ENCODE measurements around the gene ST6GAL1. TPM values are rescaled to one million over a fixed set of nuclear protein-coding genes. Genes with fewer than 3 reads are reported as not detected.
"Not testable (repeated sequence)": the region's sequence is repeated elsewhere in the genome, so short reads cannot be mapped to it uniquely, and the experiment has no call there.

Gene ST6GAL1, protein sequence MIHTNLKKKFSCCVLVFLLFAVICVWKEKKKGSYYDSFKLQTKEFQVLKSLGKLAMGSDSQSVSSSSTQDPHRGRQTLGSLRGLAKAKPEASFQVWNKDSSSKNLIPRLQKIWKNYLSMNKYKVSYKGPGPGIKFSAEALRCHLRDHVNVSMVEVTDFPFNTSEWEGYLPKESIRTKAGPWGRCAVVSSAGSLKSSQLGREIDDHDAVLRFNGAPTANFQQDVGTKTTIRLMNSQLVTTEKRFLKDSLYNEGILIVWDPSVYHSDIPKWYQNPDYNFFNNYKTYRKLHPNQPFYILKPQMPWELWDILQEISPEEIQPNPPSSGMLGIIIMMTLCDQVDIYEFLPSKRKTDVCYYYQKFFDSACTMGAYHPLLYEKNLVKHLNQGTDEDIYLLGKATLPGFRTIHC
- total RNA-seq = 100 to 1,000 TPM; 101 to 104 TPM

- ChIA-PET POLR2A (interaction anchor here (0.7 to 1.0 kb wide), 3 partner anchors 15 to 70 kb away, joined by 3 to 4 read pairs (median 3); no protein-coding TSS in a partner anchor), CTCF (interaction anchor here (0.6 to 2.5 kb wide), 3 partner anchors 12 to 73 kb away, joined by 3 to 6 read pairs (median 4); no protein-coding TSS in a partner anchor)
Observed at GRCh38 chr3:186930143-186930640, at the start of gene ST6GAL1. Gene ST6GAL1 (plus strand): TSS chr3:186930526. CDS start chr3:187042704, 112,178 bp downstream.

GRCh38 chr3:186882150-186882524 lies 48.2 kb upstream of the ST6GAL1 start:
- POLR2A ChIA-PET = interaction anchor here (0.9 to 1.0 kb wide), 2 partner anchors 22 to 99 kb away, joined by 3 read pairs; partner anchors contain the start of gene EIF4A2

GRCh38 chr3:186882881-186883685 lies 47.2 kb upstream of the ST6GAL1 start:
- ChIA-PET CTCF (interaction anchor here (0.7 to 2.9 kb wide), 2 partner anchors 23 to 218 kb away, joined by 4 to 11 read pairs; no protein-coding TSS in a partner anchor), POLR2A (interaction anchor here (1.0 kb wide), 1 partner anchor 100 kb away, joined by 3 read pairs; the partner anchor contains the start of gene EIF4A2)

More at GRCh38 chr3:186882150-186882524, 48.2 kb upstream of the ST6GAL1 start:
- CTCF ChIA-PET = interaction anchor here (2.9 kb wide), 1 partner anchor 22 kb away, joined by 11 read pairs; no protein-coding TSS in a partner anchor

DNA sequence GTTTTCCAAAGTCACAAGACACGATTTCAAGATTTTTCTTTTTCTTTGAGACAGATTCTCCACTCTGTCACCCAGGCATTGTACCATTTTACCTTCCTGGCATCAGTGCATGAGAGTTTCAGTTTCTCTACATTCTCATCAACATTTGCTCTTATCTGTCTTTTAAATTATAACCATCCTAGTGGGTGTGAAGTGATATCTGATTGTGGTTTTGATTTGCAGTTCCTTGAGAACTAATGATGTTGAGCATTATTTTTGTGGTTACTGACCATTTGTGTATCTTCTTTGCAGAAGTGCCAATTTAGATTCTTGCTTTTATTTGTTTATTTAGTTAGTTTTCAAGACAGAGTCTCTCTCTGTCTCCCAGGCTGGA lies 46.7 kb upstream of the ST6GAL1 start:
- ChIA-PET POLR2A (no interaction called here), CTCF (no interaction called here)

- POLR2A ChIA-PET, CTCF ChIA-PET: not testable (repeated sequence)
Observed at GRCh38 chr3:186884868-186885267, 45.5 kb upstream of the ST6GAL1 start.

- ChIA-PET CTCF (no interaction called here), POLR2A (no interaction called here)
Observed at GRCh38 chr3:186886202-186886981, 43.9 kb upstream of the ST6GAL1 start.

- CTCF ChIA-PET, POLR2A ChIA-PET: not testable (repeated sequence)
Observed at GRCh38 chr3:186887507-186887938, 42.8 kb upstream of the ST6GAL1 start.

DNA sequence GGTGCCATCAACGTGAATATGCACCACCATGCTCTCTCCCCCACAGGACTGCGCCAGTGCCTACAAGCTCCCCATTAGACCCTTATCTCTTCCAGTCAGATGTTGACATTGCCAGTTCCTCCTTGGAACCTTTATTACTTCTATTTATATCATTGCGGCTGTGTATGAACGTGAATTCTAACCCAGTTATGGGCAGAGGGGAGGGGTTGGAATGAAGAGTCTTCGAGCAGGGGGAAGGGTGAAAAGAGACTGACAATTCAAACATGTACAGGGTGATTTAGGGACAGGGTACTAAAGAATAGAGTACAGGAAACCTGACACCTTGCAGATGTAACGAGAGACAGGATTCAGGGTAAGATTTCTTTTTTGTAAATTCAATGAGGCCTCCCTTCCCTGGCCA lies 41.8 kb upstream of the ST6GAL1 start:
- ChIA-PET CTCF (no interaction called here), POLR2A (no interaction called here)

DNA sequence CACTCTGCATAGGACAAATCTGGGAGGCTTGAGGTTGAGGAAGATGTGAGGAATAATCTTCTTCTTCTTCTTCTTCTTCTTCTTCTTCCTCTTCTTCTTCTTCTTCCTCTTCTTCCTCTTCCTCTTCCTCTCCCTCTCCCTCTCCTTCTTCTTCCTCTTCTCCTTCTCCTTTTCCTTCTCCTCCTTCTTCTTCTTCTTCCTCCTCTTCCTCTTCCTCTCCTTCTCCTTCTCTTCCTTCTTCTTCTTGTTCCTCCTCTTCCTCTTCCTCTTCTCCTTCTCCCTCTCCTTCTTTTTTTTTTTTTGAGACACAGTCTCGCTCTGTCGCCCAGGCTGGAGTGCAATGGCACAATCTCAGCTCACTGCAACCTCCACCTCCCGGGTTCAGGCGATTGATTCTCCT lies 40.6 kb upstream of the ST6GAL1 start:
- CTCF ChIA-PET, POLR2A ChIA-PET: not testable (repeated sequence)

DNA sequence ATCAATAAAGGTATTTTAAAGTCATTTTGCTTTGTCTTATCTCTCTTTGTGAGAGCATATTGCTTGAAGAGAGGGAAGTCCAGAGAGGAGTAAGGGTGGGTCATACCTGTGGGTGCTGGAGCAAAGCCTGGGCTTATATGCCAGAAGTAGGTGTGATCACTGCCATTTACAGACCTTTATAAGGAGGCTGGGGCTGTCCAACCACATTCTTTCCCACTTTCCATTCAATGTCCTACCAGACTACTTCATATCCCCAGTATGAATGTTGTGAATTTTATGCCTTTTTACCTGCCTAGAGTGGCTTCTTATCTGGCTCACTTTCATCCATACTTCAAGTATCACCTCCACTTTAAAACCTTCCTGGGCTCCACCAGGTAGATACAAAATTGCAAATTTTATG lies 39.4 kb upstream of the ST6GAL1 start:
- ChIA-PET CTCF (interaction anchor here (0.6 kb wide), 1 partner anchor 221 kb away, joined by 3 read pairs; no protein-coding TSS in a partner anchor), POLR2A (no interaction called here)

GRCh38 chr3:186893071-186893470 lies 37.3 kb upstream of the ST6GAL1 start:
- CTCF ChIA-PET, POLR2A ChIA-PET: not testable (repeated sequence)

DNA sequence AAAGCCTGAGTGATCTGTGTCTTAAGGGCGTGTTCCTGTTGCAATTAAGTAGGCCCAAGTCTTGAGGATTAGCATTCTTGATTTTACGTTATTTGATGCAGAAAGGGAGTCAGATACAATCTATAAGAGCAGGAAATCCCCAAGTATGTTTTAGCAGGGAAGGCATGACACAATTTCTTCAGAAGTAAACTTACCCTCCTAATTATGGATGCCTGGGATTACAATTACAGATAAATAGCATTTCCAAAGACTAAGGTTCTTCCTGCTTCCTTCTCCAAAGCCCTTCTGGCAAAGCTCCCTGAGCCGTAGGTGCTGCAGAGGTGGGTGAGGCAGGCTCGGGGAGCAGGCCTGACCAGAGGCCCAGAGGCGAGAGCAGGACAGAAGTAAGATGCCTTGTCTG lies 34.9 kb upstream of the ST6GAL1 start:
- POLR2A ChIA-PET = no interaction called here

GRCh38 chr3:186896006-186896405 lies 34.3 kb upstream of the ST6GAL1 start:
- CTCF ChIA-PET = interaction anchor here (1.1 kb wide), 1 partner anchor 13 kb away, joined by 4 read pairs; no protein-coding TSS in a partner anchor
- POLR2A ChIA-PET = no interaction called here

More for the DNA sequence above, 34.9 kb upstream of the ST6GAL1 start:
- CTCF ChIA-PET = interaction anchor here (1.1 kb wide), 1 partner anchor 14 kb away, joined by 4 read pairs; no protein-coding TSS in a partner anchor

- ChIA-PET POLR2A (no interaction called here), CTCF (no interaction called here)
Observed at GRCh38 chr3:186896875-186897274, 33.5 kb upstream of the ST6GAL1 start.

DNA sequence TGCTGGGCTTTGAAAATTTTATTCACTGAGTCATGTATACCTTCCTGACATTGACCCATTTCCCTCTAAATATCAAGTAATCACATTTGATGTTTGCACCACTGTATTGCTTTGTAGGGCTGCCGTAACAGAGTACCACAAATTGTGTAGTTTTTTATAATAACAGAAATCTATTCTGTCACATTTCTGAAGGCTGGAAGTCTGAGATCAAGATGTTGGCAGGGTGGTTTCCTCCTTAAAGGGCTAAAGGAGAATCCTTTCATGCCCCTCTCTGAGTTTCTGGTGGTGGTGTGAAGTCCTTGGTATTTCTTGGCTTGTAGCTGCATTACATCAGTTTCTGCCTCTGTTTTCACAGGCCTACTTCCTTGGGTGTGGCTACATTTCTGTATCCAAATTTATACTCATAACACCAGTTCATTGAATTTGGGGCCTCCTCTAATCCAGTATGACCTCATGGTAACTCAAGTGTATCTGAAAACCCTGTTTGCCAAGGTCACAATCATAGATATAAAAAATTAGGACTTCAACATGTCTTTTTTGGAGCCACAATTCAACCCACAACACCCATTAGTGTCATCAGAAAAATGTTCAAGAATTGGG lies 29.1 kb upstream of the ST6GAL1 start:
- CTCF ChIA-PET = no interaction called here
- POLR2A ChIA-PET = no interaction called here

DNA sequence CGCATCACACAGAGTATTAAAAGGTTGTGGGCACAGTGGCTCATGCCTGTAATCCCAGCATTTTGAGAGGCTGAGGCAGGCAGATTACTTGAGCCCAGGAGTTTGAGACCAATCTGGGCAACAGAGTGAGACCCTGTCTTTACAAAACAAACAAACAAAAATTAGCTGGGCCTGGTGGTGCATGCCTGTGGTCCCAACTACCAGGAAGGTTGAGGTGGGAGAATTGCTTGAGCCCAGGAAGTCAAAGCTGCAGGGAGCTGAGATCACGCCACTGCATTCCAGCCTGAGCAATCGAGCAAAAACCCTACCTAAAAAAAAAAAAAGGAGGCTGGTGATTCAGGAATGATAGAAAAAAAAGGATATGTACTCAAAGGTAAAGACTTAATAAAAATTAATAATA lies 28.2 kb upstream of the ST6GAL1 start:
- ChIA-PET CTCF (no interaction called here), POLR2A (no interaction called here)

- ChIA-PET POLR2A (no interaction called here), CTCF (no interaction called here)
Observed at GRCh38 chr3:186902713-186903112, 27.6 kb upstream of the ST6GAL1 start.

DNA sequence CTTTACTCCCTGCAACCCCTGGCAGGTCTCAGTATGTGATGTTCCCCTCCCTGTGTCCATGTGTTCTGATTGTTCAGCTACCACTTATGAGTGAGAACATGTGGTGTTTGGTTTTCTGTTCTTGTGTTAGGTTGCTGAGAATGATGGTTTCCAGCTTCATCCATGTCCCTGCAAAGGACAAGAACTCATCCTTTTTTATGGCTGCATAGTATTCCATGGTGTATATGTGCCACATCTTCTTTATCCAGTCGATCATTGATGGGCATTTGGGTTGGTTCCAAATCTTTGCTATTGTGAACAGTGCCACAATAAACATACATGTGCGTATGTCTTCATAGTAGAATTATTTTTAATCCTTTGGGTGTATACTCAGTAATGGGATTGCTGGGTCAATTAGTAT lies 26.6 kb upstream of the ST6GAL1 start:
- POLR2A ChIA-PET, CTCF ChIA-PET: not testable (repeated sequence)

DNA sequence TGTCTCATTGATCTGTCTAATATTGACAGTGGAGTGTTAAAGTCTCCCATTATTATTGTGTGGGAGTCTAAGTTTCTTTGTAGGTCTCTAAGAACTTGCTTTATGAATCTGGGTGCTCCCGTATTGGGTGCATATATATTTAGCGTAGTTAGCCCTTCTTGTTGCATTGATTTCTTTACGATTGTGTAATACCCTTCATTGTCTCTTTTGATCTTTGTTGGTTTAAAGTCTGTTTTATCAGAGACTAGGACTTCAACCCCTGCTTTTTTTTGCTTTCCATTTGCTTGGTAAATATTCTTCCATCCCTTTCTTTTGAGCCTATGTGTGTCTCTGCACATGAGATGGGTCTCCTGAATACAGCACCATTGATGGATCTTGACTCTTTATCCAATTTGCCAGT lies 23.3 kb upstream of the ST6GAL1 start:
- CTCF ChIA-PET = not testable (repeated sequence)

More for the DNA sequence above, 23.3 kb upstream of the ST6GAL1 start:
- POLR2A ChIA-PET = not testable (repeated sequence)

Data from activated CD8-positive, alpha-beta memory T cell treated with anti-CD3 and anti-CD28 coated beads for 36 hours (primary cell).